ENCODE data around the gene SSRP1.

The SSRP1 gene

GRCh38 chr11:57278721-57279095 is 57.0 kb downstream of the SSRP1 start:
- H3K79me2 ChIP-seq (ENCODE audit: insufficient read depth, low read length): no peaks in the 10 kb centered on the region
- no peak overlapping the region for H3K4me3 ChIP-seq (ENCODE audit: low read length, poor library complexity, severe bottlenecking)
- no peak overlapping the region for H3K4me2 ChIP-seq (ENCODE audit: low read depth, low read length, poor library complexity, severe bottlenecking)
- H3K9ac ChIP-seq (ENCODE audit: low read depth, low read length, poor library complexity, severe bottlenecking): no peak overlapping the region
- H3F3A ChIP-seq (ENCODE audit: low read depth): no peaks in the 10 kb centered on the region
- H3K4me1 ChIP-seq (ENCODE audit: insufficient read depth, low read length, poor library complexity, severe bottlenecking): peaks cover 8% of the 10 kb centered on the region
- H2AFZ ChIP-seq (ENCODE audit: low read length): no peak overlapping the region
- H3K36me3 ChIP-seq (ENCODE audit: insufficient read depth, low read length): no peaks in the 10 kb centered on the region
- H3K27me3 ChIP-seq (ENCODE audit: insufficient read depth, low read length, poor library complexity, severe bottlenecking): no peaks in the 10 kb centered on the region
- TF ChIP-seq EZH2phosphoT487 (IDR thresholded peaks at IDR 0.05; ENCODE audit: borderline replicate concordance): no peak
- TF ChIP-seq, protein P1, sequence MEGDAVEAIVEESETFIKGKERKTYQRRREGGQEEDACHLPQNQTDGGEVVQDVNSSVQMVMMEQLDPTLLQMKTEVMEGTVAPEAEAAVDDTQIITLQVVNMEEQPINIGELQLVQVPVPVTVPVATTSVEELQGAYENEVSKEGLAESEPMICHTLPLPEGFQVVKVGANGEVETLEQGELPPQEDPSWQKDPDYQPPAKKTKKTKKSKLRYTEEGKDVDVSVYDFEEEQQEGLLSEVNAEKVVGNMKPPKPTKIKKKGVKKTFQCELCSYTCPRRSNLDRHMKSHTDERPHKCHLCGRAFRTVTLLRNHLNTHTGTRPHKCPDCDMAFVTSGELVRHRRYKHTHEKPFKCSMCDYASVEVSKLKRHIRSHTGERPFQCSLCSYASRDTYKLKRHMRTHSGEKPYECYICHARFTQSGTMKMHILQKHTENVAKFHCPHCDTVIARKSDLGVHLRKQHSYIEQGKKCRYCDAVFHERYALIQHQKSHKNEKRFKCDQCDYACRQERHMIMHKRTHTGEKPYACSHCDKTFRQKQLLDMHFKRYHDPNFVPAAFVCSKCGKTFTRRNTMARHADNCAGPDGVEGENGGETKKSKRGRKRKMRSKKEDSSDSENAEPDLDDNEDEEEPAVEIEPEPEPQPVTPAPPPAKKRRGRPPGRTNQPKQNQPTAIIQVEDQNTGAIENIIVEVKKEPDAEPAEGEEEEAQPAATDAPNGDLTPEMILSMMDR (conservative IDR thresholded peaks at IDR 0.05; ENCODE audit: low read length): no peak
- no peaks in the 10 kb centered on the region for H3K9me3 ChIP-seq (ENCODE audit: insufficient read depth, low read depth, low read length)
- H3K9me2 ChIP-seq (replicated peaks; ENCODE audit: low read depth, low read length): no peaks in the 10 kb centered on the region
- no peaks in the 10 kb centered on the region for H4K20me1 ChIP-seq (ENCODE audit: insufficient read depth, low read length, poor library complexity, severe bottlenecking)

- H3K4me2 ChIP-seq (ENCODE audit: low read depth, low read length, poor library complexity, severe bottlenecking): peak overlapping the region; percentile 31
- peaks cover 8% of the 10 kb centered on the region for H3K4me1 ChIP-seq (ENCODE audit: insufficient read depth, low read length, poor library complexity, severe bottlenecking)
- H3K9me2 ChIP-seq (replicated peaks; ENCODE audit: low read depth, low read length): no peaks in the 10 kb centered on the region
- H3K4me3 ChIP-seq (ENCODE audit: low read length, poor library complexity, severe bottlenecking): no peak overlapping the region
- peak overlapping the region; percentile 83 for H2AFZ ChIP-seq (ENCODE audit: low read length)
- H4K20me1 ChIP-seq (ENCODE audit: insufficient read depth, low read length, poor library complexity, severe bottlenecking): no peaks in the 10 kb centered on the region
- H3K36me3 ChIP-seq (ENCODE audit: insufficient read depth, low read length): no peaks in the 10 kb centered on the region
- TF ChIP-seq EZH2phosphoT487 (IDR thresholded peaks at IDR 0.05; ENCODE audit: borderline replicate concordance): no peak
- TF ChIP-seq, protein P1 (conservative IDR thresholded peaks at IDR 0.05; ENCODE audit: low read length): peak; percentile 91
- H3K79me2 ChIP-seq (ENCODE audit: insufficient read depth, low read length): no peaks in the 10 kb centered on the region
- H3K27me3 ChIP-seq (ENCODE audit: insufficient read depth, low read length, poor library complexity, severe bottlenecking): no peaks in the 10 kb centered on the region
- no peaks in the 10 kb centered on the region for H3K9me3 ChIP-seq (ENCODE audit: insufficient read depth, low read depth, low read length)
- H3K9ac ChIP-seq (ENCODE audit: low read depth, low read length, poor library complexity, severe bottlenecking): no peak overlapping the region
- no peaks in the 10 kb centered on the region for H3F3A ChIP-seq (ENCODE audit: low read depth)
These were observed 57.6 kb downstream of the SSRP1 start for GRCh38 chr11:57277845-57278720.

DNA sequence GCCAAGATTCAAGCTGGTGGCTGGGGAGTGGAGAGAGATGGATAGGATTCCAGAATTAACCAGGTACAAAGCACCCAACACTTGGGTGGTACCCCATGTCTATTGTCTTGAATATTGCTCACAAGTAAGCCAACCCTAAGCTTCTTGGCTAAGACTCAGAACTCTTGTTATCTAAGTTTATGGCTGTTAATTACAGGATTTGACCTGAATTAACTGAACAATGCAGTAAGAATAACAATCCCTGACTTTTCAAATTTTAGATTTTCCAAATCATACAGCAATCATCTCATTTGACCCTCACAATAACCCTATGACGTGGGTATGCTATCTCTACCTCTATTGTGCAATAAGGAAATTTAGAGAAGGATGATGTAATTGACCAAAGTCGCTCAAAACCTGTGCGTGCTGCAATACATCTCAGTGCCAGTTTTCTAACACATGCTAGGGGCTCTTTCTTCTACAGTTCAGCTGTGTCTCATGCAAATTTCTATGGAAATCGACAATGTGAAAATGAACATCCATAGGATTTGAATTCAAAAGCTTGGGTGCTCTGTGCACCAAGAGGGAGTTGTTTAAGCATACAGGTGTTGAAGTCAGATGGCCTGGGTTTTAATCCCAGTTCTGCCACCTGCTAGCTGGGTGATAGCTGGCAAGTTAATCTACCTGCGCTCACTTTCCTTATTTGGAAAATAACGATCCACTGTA is 58.6 kb downstream of the SSRP1 start:
- Histone ChIP-seq H3K4me1 (ENCODE audit: insufficient read depth, low read length, poor library complexity, severe bottlenecking) (peaks cover 8% of the 10 kb centered on the region), H2AFZ (ENCODE audit: low read length) (peak overlapping the region; percentile 83), H3K36me3 (ENCODE audit: insufficient read depth, low read length) (no peaks in the 10 kb centered on the region), H3K4me2 (ENCODE audit: low read depth, low read length, poor library complexity, severe bottlenecking) (peak overlapping the region; percentile 31), H3K9me3 (ENCODE audit: insufficient read depth, low read depth, low read length) (no peaks in the 10 kb centered on the region), H3K27me3 (ENCODE audit: insufficient read depth, low read length, poor library complexity, severe bottlenecking) (no peaks in the 10 kb centered on the region), H4K20me1 (ENCODE audit: insufficient read depth, low read length, poor library complexity, severe bottlenecking) (no peaks in the 10 kb centered on the region), H3K4me3 (ENCODE audit: low read length, poor library complexity, severe bottlenecking) (no peak overlapping the region), H3K79me2 (ENCODE audit: insufficient read depth, low read length) (no peaks in the 10 kb centered on the region), H3K9ac (ENCODE audit: low read depth, low read length, poor library complexity, severe bottlenecking) (no peak overlapping the region), H3K9me2 (replicated peaks; ENCODE audit: low read depth, low read length) (no peaks in the 10 kb centered on the region), H3F3A (ENCODE audit: low read depth) (no peaks in the 10 kb centered on the region)
- TF ChIP-seq, protein P1 (conservative IDR thresholded peaks at IDR 0.05; ENCODE audit: low read length): no peak
- TF ChIP-seq EZH2phosphoT487 (IDR thresholded peaks at IDR 0.05; ENCODE audit: borderline replicate concordance): no peak

Measured in Loucy (cell line).